Skeletal muscle satellite cell (primary cell): ENCODE measurements around the gene ATP5F1D.

Source experiments
- H3K27me3 ChIP-seq: 2 replicates; pipeline ENCODE4 v1.7.0; 2013; ENCODE audit warnings: low read length; ENCODE audit not compliant: control insufficient read depth, insufficient read depth
- H3K36me3 ChIP-seq: 2 replicates; pipeline ENCODE4 v1.7.0; 2013; ENCODE audit warnings: mild to moderate bottlenecking, control low read depth, low read length; ENCODE audit not compliant: insufficient read depth
- H3K4me1 ChIP-seq: 2 replicates; pipeline ENCODE4 v1.7.0; 2013; ENCODE audit warnings: low read length; ENCODE audit not compliant: control insufficient read depth, insufficient read depth
- H3K4me2 ChIP-seq: 2 replicates; pipeline ENCODE4 v1.7.0; 2013; ENCODE audit warnings: mild to moderate bottlenecking, low read length
- H3K4me3 ChIP-seq: 2 replicates; pipeline ENCODE4 v1.7.0; 2013; ENCODE audit warnings: low read length
- H3K9ac ChIP-seq: 2 replicates; pipeline ENCODE4 v1.7.0; 2013; ENCODE audit warnings: mild to moderate bottlenecking, low read depth, low read length, moderate library complexity
- H3K9me3 ChIP-seq: replicated peaks from 2 replicates; pipeline ENCODE4 v1.7.0; 2013; ENCODE audit warnings: mild to moderate bottlenecking, control low read depth, low read length

ATP5F1D gene

GRCh38 chr19:1214299-1214861 is 27.2 kb upstream of the ATP5F1D start:
- no peaks in the 10 kb centered on the region for H3K9me3 ChIP-seq
- peak overlapping the region; percentile 85 for H3K9ac ChIP-seq
- peaks cover 21% of the 10 kb centered on the region for H3K36me3 ChIP-seq
- H3K4me3 ChIP-seq, result peak overlapping the region; percentile 34
- no peaks in the 10 kb centered on the region for H3K27me3 ChIP-seq
- peak overlapping the region; percentile 71 for H3K4me2 ChIP-seq
- peaks cover 60% of the 10 kb centered on the region for H3K4me1 ChIP-seq

GRCh38 chr19:1214862-1215731 is 26.5 kb upstream of the ATP5F1D start:
- H3K9me3 ChIP-seq, result no peaks in the 10 kb centered on the region
- peak overlapping the region; percentile 85 for H3K9ac ChIP-seq
- H3K4me1 ChIP-seq, result peaks cover 53% of the 10 kb centered on the region
- H3K4me2 ChIP-seq, result peak overlapping the region; percentile 71
- peaks cover 20% of the 10 kb centered on the region for H3K36me3 ChIP-seq
- H3K4me3 ChIP-seq, result peak overlapping the region; percentile 34
- no peaks in the 10 kb centered on the region for H3K27me3 ChIP-seq

- Histone ChIP-seq H3K4me1 (peaks cover 52% of the 10 kb centered on the region), H3K36me3 (peaks cover 28% of the 10 kb centered on the region), H3K4me3 (no peak overlapping the region), H3K9ac (peak overlapping the region; percentile 24), H3K27me3 (no peaks in the 10 kb centered on the region), H3K9me3 (no peaks in the 10 kb centered on the region), H3K4me2 (peak overlapping the region; percentile 71)
Measured at GRCh38 chr19:1216756-1217155, 24.8 kb upstream of the ATP5F1D start.

GRCh38 chr19:1217366-1217765 is 24.2 kb upstream of the ATP5F1D start:
- H3K9ac ChIP-seq, result no peak overlapping the region
- H3K4me3 ChIP-seq, result no peak overlapping the region
- peaks cover 53% of the 10 kb centered on the region for H3K4me1 ChIP-seq
- no peak overlapping the region for H3K4me2 ChIP-seq
- H3K9me3 ChIP-seq, result no peaks in the 10 kb centered on the region
- no peaks in the 10 kb centered on the region for H3K27me3 ChIP-seq
- peaks cover 31% of the 10 kb centered on the region for H3K36me3 ChIP-seq

GRCh38 chr19:1218751-1219567 is 22.6 kb upstream of the ATP5F1D start:
- Histone ChIP-seq H3K4me3 (no peak overlapping the region), H3K36me3 (peaks cover 37% of the 10 kb centered on the region), H3K9ac (no peak overlapping the region), H3K27me3 (no peaks in the 10 kb centered on the region), H3K4me2 (no peak overlapping the region), H3K4me1 (peaks cover 49% of the 10 kb centered on the region), H3K9me3 (no peaks in the 10 kb centered on the region)

GRCh38 chr19:1219786-1220476 is 21.6 kb upstream of the ATP5F1D start:
- Histone ChIP-seq H3K4me1 (peaks cover 39% of the 10 kb centered on the region), H3K27me3 (no peaks in the 10 kb centered on the region), H3K9me3 (no peaks in the 10 kb centered on the region), H3K36me3 (peaks cover 40% of the 10 kb centered on the region), H3K4me2 (no peak overlapping the region), H3K4me3 (no peak overlapping the region), H3K9ac (no peak overlapping the region)

GRCh38 chr19:1220477-1220930 is 21.0 kb upstream of the ATP5F1D start:
- no peak overlapping the region for H3K4me3 ChIP-seq
- H3K9ac ChIP-seq, result no peak overlapping the region
- H3K9me3 ChIP-seq, result no peaks in the 10 kb centered on the region
- H3K4me1 ChIP-seq, result peaks cover 34% of the 10 kb centered on the region
- H3K36me3 ChIP-seq, result peaks cover 40% of the 10 kb centered on the region
- no peaks in the 10 kb centered on the region for H3K27me3 ChIP-seq
- no peak overlapping the region for H3K4me2 ChIP-seq

- no peak overlapping the region for H3K4me3 ChIP-seq
- no peaks in the 10 kb centered on the region for H3K27me3 ChIP-seq
- no peak overlapping the region for H3K9ac ChIP-seq
- no peak overlapping the region for H3K4me2 ChIP-seq
- H3K36me3 ChIP-seq, result peaks cover 41% of the 10 kb centered on the region
- peaks cover 30% of the 10 kb centered on the region for H3K4me1 ChIP-seq
- H3K9me3 ChIP-seq, result no peaks in the 10 kb centered on the region
Measured at GRCh38 chr19:1220976-1221903, 20.3 kb upstream of the ATP5F1D start.

GRCh38 chr19:1221904-1222255 is 19.7 kb upstream of the ATP5F1D start:
- peaks cover 23% of the 10 kb centered on the region for H3K4me1 ChIP-seq
- no peak overlapping the region for H3K9ac ChIP-seq
- H3K4me2 ChIP-seq, result no peak overlapping the region
- peaks cover 44% of the 10 kb centered on the region for H3K36me3 ChIP-seq
- no peak overlapping the region for H3K4me3 ChIP-seq
- no peaks in the 10 kb centered on the region for H3K9me3 ChIP-seq
- no peaks in the 10 kb centered on the region for H3K27me3 ChIP-seq

GRCh38 chr19:1222394-1222793 is 19.2 kb upstream of the ATP5F1D start:
- Histone ChIP-seq H3K9ac (no peak overlapping the region), H3K4me2 (no peak overlapping the region), H3K4me3 (no peak overlapping the region), H3K9me3 (no peaks in the 10 kb centered on the region), H3K36me3 (peaks cover 48% of the 10 kb centered on the region), H3K4me1 (peaks cover 18% of the 10 kb centered on the region), H3K27me3 (no peaks in the 10 kb centered on the region)
